ACHN (cell line): Measurements from ENCODE around the gene PSTPIP1.
A peak's percentile ranks its signal among the peaks of the same experiment; 100 is the strongest.

Source experiments
- DNase-seq: peaks from one replicate; pipeline ENCODE4 v3.0.0-alpha.2; 2015
- in situ Hi-C: cut with HindIII; loops from 2 replicates; pipeline ENCODE4 v1.10.0; 2017; ENCODE audit warnings: low sequenced_read_pairs, low pct_ligation_motif_present, low pct_unique_long_range_greater_than_20kb

The PSTPIP1 gene

GRCh38 chr15:76994001-76994400 is 925 bp upstream of the PSTPIP1 start:
- DNase-seq, result peak; percentile 1
- in situ Hi-C loops, result no loop called here

- in situ Hi-C loops, result no loop called here
- DNase-seq, result no peak
Measured at GRCh38 chr15:76994496-76994895, 430 bp upstream of the PSTPIP1 start.

GRCh38 chr15:76996076-76996525 is 1.2 kb downstream of the PSTPIP1 start:
- DNase-seq, result no peak
- in situ Hi-C loops, result no loop called here

- peak; percentile 5 for DNase-seq
- in situ Hi-C loops, result no loop called here
Measured at GRCh38 chr15:76996526-76997401, 1.8 kb downstream of the PSTPIP1 start.

- in situ Hi-C loops, result no loop called here
- no peak for DNase-seq
Measured at GRCh38 chr15:76998663-76999285, 3.8 kb downstream of the PSTPIP1 start.

GRCh38 chr15:76999996-77000395 is 5.1 kb downstream of the PSTPIP1 start:
- in situ Hi-C loops, result no loop called here
- no peak for DNase-seq

GRCh38 chr15:77001351-77001750 is 6.4 kb downstream of the PSTPIP1 start:
- DNase-seq, result no peak
- in situ Hi-C loops, result no loop called here

- in situ Hi-C loops, result no loop called here
- no peak for DNase-seq
Measured at GRCh38 chr15:77001966-77002365, 7.0 kb downstream of the PSTPIP1 start.

GRCh38 chr15:77002436-77002835 is 7.5 kb downstream of the PSTPIP1 start:
- DNase-seq, result no peak
- in situ Hi-C loops, result no loop called here

GRCh38 chr15:77002954-77003912 is 8.3 kb downstream of the PSTPIP1 start:
- in situ Hi-C loops, result no loop called here
- DNase-seq, result no peak

- no peak for DNase-seq
- in situ Hi-C loops, result no loop called here
Measured at GRCh38 chr15:77004189-77004588, 9.3 kb downstream of the PSTPIP1 start.

GRCh38 chr15:77009176-77009575 is 14.2 kb downstream of the PSTPIP1 start:
- DNase-seq, result no peak
- in situ Hi-C loops, result no loop called here

GRCh38 chr15:77009646-77010311 is 14.9 kb downstream of the PSTPIP1 start:
- in situ Hi-C loops, result no loop called here
- no peak for DNase-seq

- no peak for DNase-seq
- in situ Hi-C loops, result no loop called here
Measured at GRCh38 chr15:77010312-77010686, 15.4 kb downstream of the PSTPIP1 start.

- no peak for DNase-seq
- in situ Hi-C loops, result no loop called here
Measured at GRCh38 chr15:77010857-77011256, 15.9 kb downstream of the PSTPIP1 start.

GRCh38 chr15:77012117-77012712 is 17.3 kb downstream of the PSTPIP1 start:
- in situ Hi-C loops, result no loop called here
- DNase-seq, result no peak

- DNase-seq, result no peak
- in situ Hi-C loops, result no loop called here
Measured at GRCh38 chr15:77012868-77013267, 17.9 kb downstream of the PSTPIP1 start.

GRCh38 chr15:77013776-77014131 is 18.8 kb downstream of the PSTPIP1 start:
- in situ Hi-C loops, result no loop called here
- DNase-seq, result no peak
